Memory B cell (primary cell): ENCODE measurements around the gene RUNX3.
A peak's percentile ranks its signal among the peaks of the same experiment; 100 is the strongest.

Experiments used
- ATAC-seq: fragments of 150-1000 bp; cut with Tn5 transposase; 2 replicates; pipeline ENCODE4 v1.10.0; 2021; ENCODE audit warnings: low read depth, mild to moderate bottlenecking, moderate library complexity
- DNase-seq, 2 donors: peaks; one replicate each; pipeline ENCODE4 v3.0.0; 2022; ENCODE audit warnings: low spot score in 2 of 2
- H3K27ac Mint-ChIP-seq: one replicate; pipeline ENCODE4 v1.8.0; 2022; ENCODE audit warnings: mild to moderate bottlenecking, moderate library complexity, mixed read lengths
- H3K27me3 Mint-ChIP-seq: one replicate; pipeline ENCODE4 v1.8.0; 2022; ENCODE audit warnings: mixed read lengths
- H3K36me3 Mint-ChIP-seq: one replicate; pipeline ENCODE4 v1.8.0; 2022; ENCODE audit warnings: mild to moderate bottlenecking, mixed read lengths
- H3K4me1 Mint-ChIP-seq: one replicate; pipeline ENCODE4 v1.8.0; 2022; ENCODE audit warnings: mixed read lengths
- H3K4me3 Mint-ChIP-seq: one replicate; pipeline ENCODE4 v1.8.0; 2022; ENCODE audit warnings: mild to moderate bottlenecking, moderate library complexity, mixed read lengths
- H3K9me3 Mint-ChIP-seq: one replicate; pipeline ENCODE4 v1.8.0; 2022; ENCODE audit warnings: mixed read lengths

The RUNX3 gene

DNA sequence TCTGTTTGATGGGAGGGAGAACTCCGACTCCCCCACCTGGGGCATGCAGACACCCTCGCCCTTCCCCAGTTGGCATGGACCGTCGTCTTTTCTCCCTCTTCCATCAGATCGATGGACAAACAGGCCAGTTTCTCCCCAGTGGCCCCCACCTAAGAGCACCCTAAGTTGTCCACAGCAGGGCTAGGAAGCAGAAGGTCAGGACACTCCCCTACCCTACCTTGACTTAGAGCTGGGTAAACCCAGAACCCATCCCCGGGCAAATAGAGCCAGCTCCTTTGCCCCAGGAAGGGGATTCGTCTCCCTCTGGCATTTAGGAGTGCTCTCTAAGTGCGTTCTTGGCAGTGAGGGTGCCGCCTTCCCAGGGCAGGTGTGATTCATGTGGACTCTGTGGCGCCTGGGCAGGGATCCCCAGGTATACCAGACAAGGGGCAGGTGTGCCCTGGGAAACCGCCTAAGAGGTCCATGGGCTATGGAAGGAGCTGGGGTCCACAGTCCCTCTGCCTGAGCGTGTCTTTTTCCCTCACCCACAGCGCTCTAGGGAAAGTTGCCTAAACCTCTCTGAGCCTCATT lies 2.7 kb upstream of the RUNX3 start:
- peaks cover 29% of the 10 kb centered on the region for H3K4me1 Mint-ChIP-seq
- no peaks in the 10 kb centered on the region for H3K9me3 Mint-ChIP-seq
- H3K27me3 Mint-ChIP-seq = no peaks in the 10 kb centered on the region
- peaks cover 2% of the 10 kb centered on the region for H3K36me3 Mint-ChIP-seq
- H3K4me3 Mint-ChIP-seq = peak overlapping the region; percentile 46
- ATAC-seq (no peak), DNase-seq (no peak)
- peak overlapping the region; percentile 41 for H3K27ac Mint-ChIP-seq

DNA sequence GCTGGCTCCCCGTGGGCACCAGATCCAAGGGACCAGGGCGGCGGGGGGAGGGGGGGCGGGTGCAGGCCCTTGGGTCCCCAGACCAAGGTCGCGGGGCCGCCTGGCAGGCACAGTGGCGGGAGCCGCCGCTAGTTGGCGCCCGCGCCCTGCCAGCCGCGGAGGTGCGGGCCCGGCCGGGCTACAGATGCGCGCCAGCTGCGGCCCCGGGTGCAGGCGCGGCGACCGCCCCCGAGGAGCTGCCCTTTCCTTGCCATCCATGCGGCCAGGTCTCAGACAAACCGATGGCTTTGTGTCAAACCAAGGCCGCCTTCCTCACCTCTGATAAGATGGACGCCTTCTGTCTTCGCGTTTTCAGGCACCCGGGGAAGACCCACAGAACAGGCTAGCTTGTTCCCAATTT lies 2.2 kb upstream of the RUNX3 start:
- ATAC-seq = peak; percentile 14
- Mint-ChIP-seq H3K9me3 (no peaks in the 10 kb centered on the region), H3K27ac (peak overlapping the region; percentile 41), H3K27me3 (no peaks in the 10 kb centered on the region), H3K4me3 (peak overlapping the region; percentile 46), H3K36me3 (peaks cover 3% of the 10 kb centered on the region), H3K4me1 (peaks cover 34% of the 10 kb centered on the region)
- DNase-seq = peak; percentile 79 to 88

DNA sequence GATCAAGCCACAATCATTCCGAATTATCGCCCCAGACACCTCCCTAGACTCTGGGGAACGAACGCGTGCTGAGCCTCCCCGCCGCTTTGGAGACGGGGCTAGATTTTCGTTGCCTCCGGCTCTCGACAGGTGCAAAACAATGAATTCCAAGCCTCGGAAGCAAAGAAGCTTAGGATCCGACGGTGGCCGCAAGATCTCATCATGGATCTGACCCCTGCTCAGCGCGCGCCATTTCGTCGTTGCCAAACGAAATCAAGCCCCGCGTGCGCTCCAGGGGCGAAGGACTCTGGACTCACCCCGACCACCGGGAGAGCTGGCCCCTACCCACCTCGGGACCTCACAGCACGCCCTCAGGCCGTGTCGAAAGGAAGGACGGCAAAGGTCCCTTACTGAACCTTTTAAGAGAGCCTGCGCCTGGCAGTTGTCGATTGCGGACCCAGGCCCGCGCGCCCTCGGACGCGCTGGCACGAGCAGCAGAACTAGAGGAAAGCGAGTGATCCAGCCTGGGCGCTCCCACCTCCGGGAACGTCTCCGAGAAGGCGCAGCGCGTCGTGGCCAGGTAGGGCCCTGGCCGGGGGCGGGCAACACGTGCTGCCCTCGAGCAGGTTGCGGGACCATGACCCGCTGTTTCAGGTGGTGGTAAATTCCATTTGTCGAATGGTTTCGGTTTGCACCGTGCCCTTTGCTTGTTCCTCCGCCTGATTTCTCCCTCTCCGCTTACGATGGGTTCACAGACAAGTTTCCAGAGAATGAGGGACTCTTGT lies 1.6 kb upstream of the RUNX3 start:
- Mint-ChIP-seq H3K4me3 (peak overlapping the region; percentile 79), H3K9me3 (no peaks in the 10 kb centered on the region), H3K27ac (peak overlapping the region; percentile 99), H3K27me3 (no peaks in the 10 kb centered on the region), H3K4me1 (peaks cover 39% of the 10 kb centered on the region), H3K36me3 (peaks cover 3% of the 10 kb centered on the region)
- no peak for ATAC-seq
- DNase-seq = no peak

DNA sequence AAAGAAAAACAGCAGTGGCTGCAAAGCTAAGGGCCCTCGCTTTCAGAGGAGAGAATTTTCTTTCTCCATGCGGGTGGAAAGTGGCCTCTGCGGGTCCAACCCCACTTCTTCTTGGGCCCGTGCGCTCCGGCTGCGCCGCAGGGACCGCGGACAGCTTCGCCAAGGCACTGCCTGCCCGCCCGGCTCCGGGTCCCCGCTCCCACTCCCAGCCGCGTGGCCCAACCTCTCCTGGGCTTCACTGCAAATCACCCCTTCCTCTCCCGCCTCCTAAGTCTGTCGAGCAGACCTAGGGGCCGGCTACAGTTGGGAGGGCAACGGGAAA lies 1.0 kb upstream of the RUNX3 start:
- Mint-ChIP-seq H3K36me3 (peaks cover 3% of the 10 kb centered on the region), H3K4me1 (peaks cover 43% of the 10 kb centered on the region), H3K27ac (peak overlapping the region; percentile 99), H3K4me3 (peak overlapping the region; percentile 79), H3K9me3 (no peaks in the 10 kb centered on the region), H3K27me3 (no peaks in the 10 kb centered on the region)
- no peak for DNase-seq
- ATAC-seq = no peak

DNA sequence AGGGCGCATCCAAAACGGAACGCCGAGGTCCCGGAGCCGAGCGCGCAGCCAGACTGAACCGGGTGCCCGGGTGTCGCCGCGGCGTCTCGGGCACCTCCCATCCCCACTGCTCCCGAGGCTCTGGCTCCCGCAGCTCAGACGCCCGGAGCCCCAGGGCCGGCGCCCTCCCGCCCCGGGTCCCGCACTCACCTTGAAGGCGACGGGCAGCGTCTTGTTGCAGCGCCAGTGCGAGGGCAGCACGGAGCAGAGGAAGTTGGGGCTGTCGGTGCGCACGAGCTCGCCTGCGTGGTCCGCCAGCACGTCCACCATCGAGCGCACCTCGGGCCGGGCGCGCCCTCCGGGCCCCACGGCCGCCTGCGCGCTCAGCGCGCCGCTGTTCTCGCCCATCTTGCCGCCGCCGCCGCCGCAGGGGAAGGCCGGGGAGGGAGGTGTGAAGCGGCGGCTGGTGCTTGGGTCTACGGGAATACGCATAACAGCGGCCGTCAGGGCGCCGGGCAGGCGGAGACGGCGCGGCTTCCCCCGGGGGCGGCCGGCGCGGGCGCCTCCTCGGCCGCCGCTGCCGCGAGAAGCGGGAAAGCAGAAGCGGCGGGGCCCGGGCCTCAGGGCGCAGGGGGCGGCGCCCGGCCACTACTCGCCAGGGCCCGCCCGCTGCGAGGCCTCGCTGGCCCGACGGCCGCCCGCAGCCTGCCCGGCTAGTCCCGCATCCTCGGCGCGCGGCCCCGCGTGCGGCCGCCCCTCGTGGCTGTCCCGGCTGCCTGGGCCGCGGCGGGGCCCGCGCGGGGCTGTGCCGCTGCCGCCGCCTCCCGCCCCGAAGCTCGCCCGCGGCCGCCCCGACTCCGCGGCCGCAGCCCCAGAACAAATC lies 447 bp downstream of the RUNX3 start:
- Mint-ChIP-seq H3K9me3 (no peaks in the 10 kb centered on the region), H3K4me3 (peak overlapping the region; percentile 97), H3K27me3 (no peaks in the 10 kb centered on the region), H3K36me3 (peaks cover 3% of the 10 kb centered on the region), H3K4me1 (peaks cover 48% of the 10 kb centered on the region), H3K27ac (peak overlapping the region; percentile 99)
- DNase-seq (peak; percentile 45 to 62), ATAC-seq (peak; percentile 4)

DNA sequence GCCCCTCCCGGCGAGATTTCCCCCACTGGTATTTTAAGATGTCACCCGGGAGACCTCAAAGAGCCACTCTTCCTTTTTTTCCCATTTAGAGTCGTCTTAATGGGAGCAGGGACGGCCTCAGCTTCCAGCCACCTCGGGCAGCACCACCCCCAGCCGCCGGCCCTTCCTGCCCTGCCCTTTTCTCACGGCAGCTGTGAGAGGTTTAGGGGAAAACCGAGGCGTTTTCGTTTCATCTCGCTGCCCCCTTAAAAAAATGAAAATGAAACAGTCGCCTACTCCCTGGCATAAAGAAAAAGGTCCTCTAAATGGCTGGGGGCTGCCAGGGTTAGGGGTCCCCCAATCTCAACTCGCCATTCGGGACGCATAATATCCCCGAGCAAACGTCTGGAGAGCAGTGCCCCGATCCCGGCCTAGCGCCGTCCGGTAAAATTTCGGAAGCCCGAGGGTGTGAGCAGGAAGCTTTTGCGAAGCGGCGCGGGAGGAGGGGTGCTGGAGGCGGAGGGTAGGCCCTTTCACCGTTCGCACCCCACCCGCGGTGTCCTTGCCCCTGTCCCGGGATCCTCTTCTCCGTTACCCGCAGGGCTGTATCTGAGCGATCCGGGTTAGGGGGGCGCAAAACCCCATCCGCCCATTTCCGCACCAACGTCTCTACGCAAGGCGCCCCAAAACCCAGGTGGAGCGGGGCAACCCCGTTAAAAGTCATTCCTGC lies 1.2 kb downstream of the RUNX3 start:
- Mint-ChIP-seq H3K27me3 (no peaks in the 10 kb centered on the region), H3K36me3 (peaks cover 3% of the 10 kb centered on the region), H3K4me3 (peak overlapping the region; percentile 97), H3K9me3 (no peaks in the 10 kb centered on the region), H3K27ac (peak overlapping the region; percentile 99), H3K4me1 (peaks cover 43% of the 10 kb centered on the region)
- ATAC-seq (peak; percentile 10), DNase-seq (peak; percentile 53 to 69)

DNA sequence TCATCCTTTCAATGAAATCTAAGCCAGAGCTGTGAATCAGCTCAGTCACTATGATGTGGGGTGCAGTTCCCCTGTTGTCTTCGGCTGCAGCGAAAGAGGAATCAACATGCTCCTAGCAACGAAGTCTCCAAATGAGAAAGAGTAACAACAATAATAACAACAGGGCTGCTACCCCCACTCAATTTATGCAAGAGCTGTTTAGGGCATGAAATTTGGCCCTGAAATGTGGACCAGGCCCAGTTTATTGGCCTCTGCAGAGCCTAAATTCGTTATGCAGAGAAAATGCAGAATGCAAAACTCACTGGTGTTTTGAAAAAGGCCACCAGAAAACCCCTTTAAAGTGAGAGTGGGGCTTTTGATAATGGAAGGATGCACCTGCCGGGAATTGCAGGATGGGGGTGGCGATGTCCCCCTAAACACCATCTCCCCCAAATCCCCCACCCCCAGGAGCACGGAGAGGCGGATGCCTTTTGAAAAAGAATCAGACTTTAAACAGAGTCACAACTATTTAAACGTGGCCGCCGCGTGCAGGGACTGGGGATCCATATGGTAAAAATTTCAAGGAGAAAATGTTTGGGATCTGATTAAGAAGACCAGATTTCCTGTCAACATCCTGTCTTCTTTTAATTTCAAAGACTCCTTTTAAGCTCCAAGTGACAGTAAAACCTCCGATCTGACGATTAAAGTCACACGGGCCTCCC lies 1.9 kb downstream of the RUNX3 start:
- DNase-seq (no peak), ATAC-seq (no peak)
- Mint-ChIP-seq H3K9me3 (no peaks in the 10 kb centered on the region), H3K36me3 (peaks cover 5% of the 10 kb centered on the region), H3K4me3 (peak overlapping the region; percentile 97), H3K27ac (peak overlapping the region; percentile 99), H3K4me1 (peaks cover 42% of the 10 kb centered on the region), H3K27me3 (no peaks in the 10 kb centered on the region)

DNA sequence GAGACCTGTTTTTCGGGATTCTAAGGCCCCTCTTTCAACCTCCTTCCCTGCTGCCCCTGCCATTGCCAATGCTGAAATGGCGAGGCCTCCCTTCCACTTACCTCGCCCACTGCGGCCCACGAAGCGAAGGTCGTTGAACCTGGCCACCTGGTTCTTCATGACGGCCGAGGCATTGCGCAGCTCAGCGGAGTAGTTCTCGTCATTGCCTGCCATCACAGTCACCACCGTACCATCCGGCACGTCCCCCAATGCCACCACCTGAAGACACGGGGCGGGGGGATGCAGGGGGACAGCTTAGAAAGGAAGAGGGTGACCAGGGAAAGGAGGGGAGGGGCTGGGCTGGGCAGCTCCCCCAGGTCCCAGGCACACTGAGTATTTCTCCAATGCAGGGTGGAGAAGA lies 2.6 kb downstream of the RUNX3 start:
- Mint-ChIP-seq H3K36me3 (peaks cover 7% of the 10 kb centered on the region), H3K4me3 (peak overlapping the region; percentile 97), H3K27ac (peak overlapping the region; percentile 99), H3K9me3 (no peaks in the 10 kb centered on the region), H3K27me3 (no peaks in the 10 kb centered on the region), H3K4me1 (peaks cover 45% of the 10 kb centered on the region)
- DNase-seq = no peak
- ATAC-seq = no peak

DNA sequence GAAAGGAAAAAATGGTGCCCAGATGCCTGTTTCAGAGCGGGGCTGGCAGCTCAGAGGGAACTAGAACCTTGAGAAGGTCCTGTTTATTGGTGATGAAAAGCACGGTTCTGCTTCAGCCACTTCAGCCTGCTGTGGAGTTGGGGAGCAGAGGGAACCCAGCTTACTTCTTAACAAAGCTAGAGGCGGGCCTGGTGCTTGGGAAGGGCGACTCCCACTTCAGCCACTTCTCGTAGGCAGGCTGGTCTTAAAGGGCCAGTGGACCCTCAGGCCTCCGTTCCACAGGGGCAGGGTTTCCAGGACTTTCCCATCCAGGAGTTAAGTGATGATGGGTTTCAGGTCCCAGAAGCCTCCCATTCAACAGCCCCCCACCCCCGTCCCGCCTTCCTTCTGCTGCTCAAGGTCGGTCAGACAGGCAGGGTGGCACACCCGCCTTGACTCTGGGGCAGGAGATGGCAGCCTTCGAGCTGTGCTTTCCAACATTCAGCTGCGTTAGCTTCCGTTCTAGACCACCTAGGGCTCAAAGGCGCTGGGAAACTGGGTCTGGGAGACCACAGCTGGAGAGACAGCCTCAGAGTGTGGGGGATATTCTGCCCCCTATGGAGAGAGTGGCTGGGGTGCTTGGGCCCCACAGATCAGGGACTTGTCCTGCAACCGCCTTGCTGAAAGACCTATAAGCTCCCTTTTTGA lies 3.4 kb downstream of the RUNX3 start:
- no peak for ATAC-seq
- H3K36me3 Mint-ChIP-seq = peaks cover 9% of the 10 kb centered on the region
- no peaks in the 10 kb centered on the region for H3K27me3 Mint-ChIP-seq

DNA sequence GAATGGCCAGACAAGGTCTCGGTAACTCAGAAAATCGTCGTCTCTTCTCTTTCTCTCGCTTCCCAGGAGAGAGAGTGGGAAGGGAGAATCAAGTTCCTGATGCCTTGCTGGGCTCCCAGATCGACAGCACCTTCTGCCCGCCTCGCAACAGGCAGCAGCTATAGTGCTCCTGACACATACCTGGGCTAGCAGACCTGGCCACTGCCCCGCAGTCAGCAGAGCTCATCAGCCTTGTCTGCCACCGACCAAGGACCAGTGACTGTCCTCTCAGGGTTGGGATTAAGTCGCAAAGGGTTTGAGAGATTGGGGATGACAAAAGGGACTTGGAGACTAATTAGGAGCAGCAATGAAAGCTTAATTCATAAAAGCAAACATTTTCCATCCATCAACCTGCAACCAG lies 4.1 kb downstream of the RUNX3 start:
- Mint-ChIP-seq H3K9me3 (no peaks in the 10 kb centered on the region), H3K27me3 (no peaks in the 10 kb centered on the region), H3K27ac (peak overlapping the region; percentile 99), H3K4me3 (peak overlapping the region; percentile 97), H3K4me1 (peaks cover 52% of the 10 kb centered on the region), H3K36me3 (peaks cover 9% of the 10 kb centered on the region)
- no peak for ATAC-seq
- no peak for DNase-seq

More for the DNA sequence above, 3.4 kb downstream of the RUNX3 start:
- H3K9me3 Mint-ChIP-seq = no peaks in the 10 kb centered on the region
- H3K27ac Mint-ChIP-seq = peak overlapping the region; percentile 99
- DNase-seq = no peak
- peaks cover 50% of the 10 kb centered on the region for H3K4me1 Mint-ChIP-seq
- peak overlapping the region; percentile 97 for H3K4me3 Mint-ChIP-seq

DNA sequence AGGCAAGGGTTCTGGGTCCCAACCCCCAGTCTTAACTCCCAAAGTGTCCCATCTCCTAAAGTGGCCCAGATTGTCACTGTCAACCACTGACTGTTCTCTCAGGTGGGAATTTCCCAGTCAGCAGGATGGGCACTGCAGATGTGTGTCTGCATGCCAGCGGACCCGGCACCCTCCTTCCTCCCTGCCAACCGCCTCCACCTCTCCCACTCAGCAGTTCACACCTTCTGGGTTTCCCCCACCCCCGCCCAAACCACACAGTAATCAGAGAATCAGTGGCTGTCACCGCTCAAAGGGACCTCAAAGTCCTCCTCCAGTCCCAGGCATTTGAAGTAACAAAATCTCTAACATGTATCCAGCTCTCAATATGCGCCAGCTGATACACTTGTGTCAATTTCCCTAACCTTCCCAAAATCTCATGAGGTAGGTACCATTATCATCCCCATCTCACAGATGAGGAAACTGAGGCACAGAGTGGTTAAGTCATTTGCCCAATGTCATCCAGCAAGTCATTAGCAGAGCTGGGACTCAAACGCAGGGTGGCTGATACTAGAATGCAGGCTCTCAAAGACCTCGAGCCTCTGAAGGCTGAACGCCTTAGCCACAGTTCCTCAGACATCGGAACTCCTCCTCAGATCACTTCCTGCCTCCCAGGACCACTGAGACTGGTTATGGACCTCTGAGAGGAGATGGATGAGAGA lies 4.8 kb downstream of the RUNX3 start:
- ATAC-seq (peak; percentile 41), DNase-seq (peak in 1 of 2 donors; percentile 60)
- Mint-ChIP-seq H3K4me3 (peak overlapping the region; percentile 97), H3K9me3 (no peaks in the 10 kb centered on the region), H3K27ac (peak overlapping the region; percentile 94), H3K4me1 (peaks cover 57% of the 10 kb centered on the region), H3K27me3 (no peaks in the 10 kb centered on the region), H3K36me3 (peaks cover 12% of the 10 kb centered on the region)

DNA sequence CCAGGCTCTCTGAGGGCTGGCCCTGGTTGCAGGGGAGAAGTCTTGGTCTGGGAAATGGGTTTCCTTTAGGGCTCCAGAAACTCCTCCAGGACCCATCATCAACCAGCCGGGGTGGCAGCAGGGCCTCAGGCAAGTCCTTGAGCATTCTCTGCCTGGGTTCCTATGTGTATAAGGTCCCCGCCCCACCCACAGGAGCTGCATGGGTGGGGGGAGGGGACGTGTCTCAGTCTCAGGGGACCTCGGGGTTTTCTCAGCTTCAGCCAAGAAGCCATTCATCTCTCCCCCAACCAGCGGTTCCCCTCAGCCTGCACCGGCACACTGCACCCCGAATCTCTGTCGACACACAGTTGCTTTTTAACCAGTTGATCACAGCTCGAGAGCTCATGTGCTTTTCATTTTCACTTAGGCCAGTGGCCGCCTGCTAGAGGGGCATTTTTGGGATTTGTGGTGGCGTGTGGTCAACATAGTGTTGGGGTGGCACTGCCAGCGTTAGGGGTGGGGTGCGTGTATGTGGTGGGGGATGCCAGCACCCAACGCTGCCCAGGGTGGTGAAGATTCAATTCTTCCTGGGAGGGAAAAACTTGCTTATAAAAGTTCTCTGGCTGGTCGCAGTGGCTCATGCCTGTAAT lies 6.5 kb downstream of the RUNX3 start:
- Mint-ChIP-seq H3K9me3 (no peaks in the 10 kb centered on the region), H3K4me3 (peak overlapping the region; percentile 79), H3K27me3 (no peaks in the 10 kb centered on the region), H3K27ac (peak overlapping the region; percentile 77), H3K4me1 (peaks cover 61% of the 10 kb centered on the region), H3K36me3 (peaks cover 16% of the 10 kb centered on the region)
- DNase-seq = peak; percentile 62 to 70
- peak; percentile 74 for ATAC-seq
